HEK293 (cell line): ENCODE measurements around the gene C1QTNF1.

ENCODE experiments used
- CTCF ChIA-PET: fragments of 350-600 bp; formaldehyde crosslinking; extraction: SDS; loops from one replicate; lab custom pipeline; 2021; ENCODE audit warnings: antibody characterized with exemption; lab: Yijun Ruan, JAX
- POLR2A ChIA-PET: fragments of 300-600 bp; formaldehyde crosslinking; extraction: SDS; loops from one replicate; lab custom pipeline; 2020; ENCODE audit warnings: antibody characterized with exemption, inconsistent platforms; lab: Yijun Ruan, JAX
- H3K27ac ChIP-seq: fragments of 200-500 bp; sonication (Bioruptor generic); 2 replicates; pipeline ENCODE4 v1.5.1; 2014; ENCODE audit warnings: low read depth, low read length, control low read depth, inconsistent platforms; ENCODE audit errors: extremely low read depth
- H3K36me3 ChIP-seq, 2 experiments: fragments of 200-500 bp in 1 of 2; sonication (Bioruptor generic) in 1 of 2; 1 replicate in 1 of 2; 2 replicates in 1 of 2; pipeline ENCODE4 v1.5.1; 2014 to 2017; ENCODE audit warnings: inconsistent platforms in 2 of 2, low read length in 2 of 2; ENCODE audit not compliant: control insufficient read depth in 2 of 2, insufficient read depth in 1 of 2
- H3K4me1 ChIP-seq: fragments of 200-500 bp; sonication (Bioruptor generic); 2 replicates; pipeline ENCODE4 v1.5.1; 2014; ENCODE audit warnings: mild to moderate bottlenecking, low read length, inconsistent platforms; ENCODE audit not compliant: control insufficient read depth, insufficient read depth
- H3K4me3 ChIP-seq: 2 replicates; pipeline ENCODE4 v1.5.1; 2011; ENCODE audit warnings: low read depth, mild to moderate bottlenecking, control low read depth, low read length, moderate library complexity
- H3K9me3 ChIP-seq: fragments of 200-500 bp; sonication (Bioruptor generic); 2 replicates; pipeline ENCODE4 v1.5.1; 2014; ENCODE audit warnings: low read depth, low read length, inconsistent platforms; ENCODE audit not compliant: control insufficient read depth, insufficient read depth
- KLF8 ChIP-seq: fragments of 450-650 bp; formaldehyde crosslinking; IDR thresholded peaks from 2 replicates; pipeline ENCODE4 v1.5.1; 2016; ENCODE audit warnings: missing biosample characterization, missing genetic modification characterization
- TSHZ1 ChIP-seq: fragments of 450-650 bp; formaldehyde crosslinking; IDR thresholded peaks from 2 replicates; pipeline ENCODE4 v1.5.1; 2016; ENCODE audit warnings: missing biosample characterization, missing genetic modification characterization, borderline replicate concordance
- YY2 ChIP-seq: fragments of 450-650 bp; formaldehyde crosslinking; IDR thresholded peaks from 2 replicates; pipeline ENCODE4 v1.5.1; 2016; ENCODE audit warnings: missing biosample characterization, missing genetic modification characterization
- ZBTB21 ChIP-seq: fragments of 450-650 bp; formaldehyde crosslinking; IDR thresholded peaks from 2 replicates; pipeline ENCODE4 v1.5.1; 2017; ENCODE audit warnings: missing biosample characterization, missing genetic modification characterization
- ZFP41 ChIP-seq: fragments of 450-650 bp; formaldehyde crosslinking; IDR thresholded peaks from 2 replicates; pipeline ENCODE4 v1.5.1; 2016; ENCODE audit warnings: missing biosample characterization, missing genetic modification characterization, borderline replicate concordance
- ZNF140 ChIP-seq: fragments of 450-650 bp; formaldehyde crosslinking; IDR thresholded peaks from 2 replicates; pipeline ENCODE4 v1.5.1; 2016; ENCODE audit warnings: missing biosample characterization, missing genetic modification characterization
- ZNF311 ChIP-seq: fragments of 450-650 bp; formaldehyde crosslinking; IDR thresholded peaks from 2 replicates; pipeline ENCODE4 v1.5.1; 2017; ENCODE audit warnings: missing biosample characterization, missing genetic modification characterization, borderline replicate concordance
- ZNF658 ChIP-seq: fragments of 450-650 bp; formaldehyde crosslinking; IDR thresholded peaks from 2 replicates; pipeline ENCODE4; 2016; ENCODE audit warnings: missing biosample characterization, missing genetic modification characterization
- ZNF701 ChIP-seq: fragments of 450-650 bp; formaldehyde crosslinking; IDR thresholded peaks from 2 replicates; pipeline ENCODE4 v1.5.1; 2016; ENCODE audit warnings: missing biosample characterization, missing genetic modification characterization
- ZNF791 ChIP-seq: fragments of 450-650 bp; formaldehyde crosslinking; IDR thresholded peaks from 2 replicates; pipeline ENCODE4 v1.5.1; 2016; ENCODE audit warnings: missing biosample characterization, missing genetic modification characterization
- ZSCAN23 ChIP-seq: fragments of 450-650 bp; formaldehyde crosslinking; IDR thresholded peaks from 2 replicates; pipeline ENCODE4 v1.5.1; 2016; ENCODE audit warnings: missing biosample characterization, missing genetic modification characterization
- TF ChIP-seq, protein P1 (sequence below): fragments of 450-650 bp; IDR thresholded peaks from 2 replicates; pipeline ENCODE4 v1.5.1; 2018; ENCODE audit warnings: missing biosample characterization, missing genetic modification characterization
- TF ChIP-seq, protein P2 (sequence below): fragments of 450-650 bp; formaldehyde crosslinking; IDR thresholded peaks from 2 replicates; pipeline ENCODE4 v1.5.1; 2016; ENCODE audit warnings: missing biosample characterization, missing genetic modification characterization, borderline replicate concordance
- TF ChIP-seq, protein P3 (sequence below): fragments of 450-650 bp; formaldehyde crosslinking; optimal IDR thresholded peaks from 2 replicates; pipeline ENCODE3; 2016; ENCODE audit warnings: missing biosample characterization, mild to moderate bottlenecking, missing genetic modification characterization
- TF ChIP-seq, protein P4 (sequence below): fragments of 450-650 bp; formaldehyde crosslinking; IDR thresholded peaks from 2 replicates; pipeline ENCODE4 v1.5.1; 2016; ENCODE audit warnings: missing biosample characterization, missing genetic modification characterization

The C1QTNF1 gene

GRCh38 chr17:79019261-79019631 is 4.7 kb upstream of the C1QTNF1 start:
- H3K36me3 ChIP-seq = no peaks in the 10 kb centered on the region
- POLR2A ChIA-PET = no interaction called here
- TF ChIP-seq ZNF140 (tag by site-specific recombination) (no peak), ZSCAN23 (tag by site-specific recombination) (no peak), ZNF311 (tag by site-specific recombination) (no peak), ZBTB21 (tag by site-specific recombination) (no peak), ZNF791 (tag by site-specific recombination) (no peak), TSHZ1 (tag by site-specific recombination) (no peak), KLF8 (tag by site-specific recombination) (no peak), YY2 (tag by site-specific recombination) (no peak), ZNF658 (tag by site-specific recombination) (no peak), ZNF701 (tag by site-specific recombination) (no peak), ZFP41 (tag by site-specific recombination) (no peak)
- TF ChIP-seq, protein P1, sequence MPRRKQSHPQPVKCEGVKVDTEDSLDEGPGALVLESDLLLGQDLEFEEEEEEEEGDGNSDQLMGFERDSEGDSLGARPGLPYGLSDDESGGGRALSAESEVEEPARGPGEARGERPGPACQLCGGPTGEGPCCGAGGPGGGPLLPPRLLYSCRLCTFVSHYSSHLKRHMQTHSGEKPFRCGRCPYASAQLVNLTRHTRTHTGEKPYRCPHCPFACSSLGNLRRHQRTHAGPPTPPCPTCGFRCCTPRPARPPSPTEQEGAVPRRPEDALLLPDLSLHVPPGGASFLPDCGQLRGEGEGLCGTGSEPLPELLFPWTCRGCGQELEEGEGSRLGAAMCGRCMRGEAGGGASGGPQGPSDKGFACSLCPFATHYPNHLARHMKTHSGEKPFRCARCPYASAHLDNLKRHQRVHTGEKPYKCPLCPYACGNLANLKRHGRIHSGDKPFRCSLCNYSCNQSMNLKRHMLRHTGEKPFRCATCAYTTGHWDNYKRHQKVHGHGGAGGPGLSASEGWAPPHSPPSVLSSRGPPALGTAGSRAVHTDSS = no peak
- TF ChIP-seq, protein P2, sequence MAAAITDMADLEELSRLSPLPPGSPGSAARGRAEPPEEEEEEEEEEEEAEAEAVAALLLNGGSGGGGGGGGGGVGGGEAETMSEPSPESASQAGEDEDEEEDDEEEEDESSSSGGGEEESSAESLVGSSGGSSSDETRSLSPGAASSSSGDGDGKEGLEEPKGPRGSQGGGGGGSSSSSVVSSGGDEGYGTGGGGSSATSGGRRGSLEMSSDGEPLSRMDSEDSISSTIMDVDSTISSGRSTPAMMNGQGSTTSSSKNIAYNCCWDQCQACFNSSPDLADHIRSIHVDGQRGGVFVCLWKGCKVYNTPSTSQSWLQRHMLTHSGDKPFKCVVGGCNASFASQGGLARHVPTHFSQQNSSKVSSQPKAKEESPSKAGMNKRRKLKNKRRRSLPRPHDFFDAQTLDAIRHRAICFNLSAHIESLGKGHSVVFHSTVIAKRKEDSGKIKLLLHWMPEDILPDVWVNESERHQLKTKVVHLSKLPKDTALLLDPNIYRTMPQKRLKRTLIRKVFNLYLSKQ (tag by site-specific recombination) = no peak
- TF ChIP-seq, protein P3, sequence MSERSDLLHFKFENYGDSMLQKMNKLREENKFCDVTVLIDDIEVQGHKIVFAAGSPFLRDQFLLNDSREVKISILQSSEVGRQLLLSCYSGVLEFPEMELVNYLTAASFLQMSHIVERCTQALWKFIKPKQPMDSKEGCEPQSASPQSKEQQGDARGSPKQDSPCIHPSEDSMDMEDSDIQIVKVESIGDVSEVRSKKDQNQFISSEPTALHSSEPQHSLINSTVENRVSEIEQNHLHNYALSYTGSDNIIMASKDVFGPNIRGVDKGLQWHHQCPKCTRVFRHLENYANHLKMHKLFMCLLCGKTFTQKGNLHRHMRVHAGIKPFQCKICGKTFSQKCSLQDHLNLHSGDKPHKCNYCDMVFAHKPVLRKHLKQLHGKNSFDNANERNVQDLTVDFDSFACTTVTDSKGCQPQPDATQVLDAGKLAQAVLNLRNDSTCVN (tag by site-specific recombination) = no peak
- TF ChIP-seq, protein P4, sequence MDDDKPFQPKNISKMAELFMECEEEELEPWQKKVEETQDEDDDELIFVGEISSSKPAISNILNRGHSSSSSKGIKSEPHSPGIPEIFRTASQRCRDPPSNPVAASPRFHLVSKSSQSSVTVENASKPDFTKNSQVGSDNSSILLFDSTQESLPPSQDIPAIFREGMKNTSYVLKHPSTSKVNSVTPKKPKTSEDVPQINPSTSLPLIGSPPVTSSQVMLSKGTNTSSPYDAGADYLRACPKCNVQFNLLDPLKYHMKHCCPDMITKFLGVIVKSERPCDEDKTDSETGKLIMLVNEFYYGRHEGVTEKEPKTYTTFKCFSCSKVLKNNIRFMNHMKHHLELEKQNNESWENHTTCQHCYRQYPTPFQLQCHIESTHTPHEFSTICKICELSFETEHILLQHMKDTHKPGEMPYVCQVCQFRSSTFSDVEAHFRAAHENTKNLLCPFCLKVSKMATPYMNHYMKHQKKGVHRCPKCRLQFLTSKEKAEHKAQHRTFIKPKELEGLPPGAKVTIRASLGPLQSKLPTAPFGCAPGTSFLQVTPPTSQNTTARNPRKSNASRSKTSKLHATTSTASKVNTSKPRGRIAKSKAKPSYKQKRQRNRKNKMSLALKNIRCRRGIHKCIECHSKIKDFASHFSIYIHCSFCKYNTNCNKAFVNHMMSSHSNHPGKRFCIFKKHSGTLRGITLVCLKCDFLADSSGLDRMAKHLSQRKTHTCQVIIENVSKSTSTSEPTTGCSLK = no peak
- TF ChIP-seq, all 188 proteins: peak for 0
- Histone ChIP-seq H3K9me3 (no peaks in the 10 kb centered on the region), H3K27ac (no peak overlapping the region), H3K4me1 (peaks cover 18% of the 10 kb centered on the region), H3K4me3 (no peak overlapping the region)
- CTCF ChIA-PET = interaction anchor here (0.6 to 11.1 kb wide), 15 partner anchors 8 to 459 kb away, joined by 3 to 122 read pairs (median 3); no protein-coding TSS in a partner anchor
